ENCODE data around the gene SLC25A45.

DNA sequence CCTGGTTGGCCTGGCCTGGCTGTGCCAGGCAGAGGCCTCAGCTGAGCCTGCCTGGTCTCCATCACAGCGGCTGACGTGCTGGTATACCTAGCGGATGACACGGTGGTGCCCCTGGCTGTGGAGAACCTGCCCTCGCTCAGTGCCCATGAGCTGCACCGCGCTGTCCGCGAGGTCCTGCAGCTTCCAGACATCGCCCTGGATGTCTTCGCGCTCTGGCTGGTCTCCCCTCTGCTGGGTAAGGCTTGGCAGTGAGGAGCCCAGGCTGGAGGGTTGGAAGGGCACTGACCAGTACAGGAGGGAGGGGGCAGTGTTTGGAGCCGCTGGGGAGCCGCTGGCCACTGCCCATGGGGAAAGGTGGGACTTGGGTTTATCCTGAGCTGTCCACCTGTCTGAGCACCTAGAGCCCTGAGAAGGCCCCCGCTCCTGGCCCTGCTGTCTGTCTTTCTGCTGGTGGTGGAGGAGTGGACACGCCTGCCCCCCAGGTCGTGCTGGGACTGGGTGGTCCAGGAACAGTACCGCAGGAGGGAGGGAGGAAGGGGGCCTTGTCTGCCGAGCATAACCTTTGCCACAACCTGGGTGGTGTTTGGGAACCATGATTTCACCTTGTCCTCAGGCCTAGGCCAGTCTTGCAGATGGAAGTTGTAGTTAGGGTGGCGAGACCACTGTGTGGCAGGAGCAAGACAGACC is 7.0 kb upstream of the SLC25A45 start:
- TF ChIP-seq, protein P1, sequence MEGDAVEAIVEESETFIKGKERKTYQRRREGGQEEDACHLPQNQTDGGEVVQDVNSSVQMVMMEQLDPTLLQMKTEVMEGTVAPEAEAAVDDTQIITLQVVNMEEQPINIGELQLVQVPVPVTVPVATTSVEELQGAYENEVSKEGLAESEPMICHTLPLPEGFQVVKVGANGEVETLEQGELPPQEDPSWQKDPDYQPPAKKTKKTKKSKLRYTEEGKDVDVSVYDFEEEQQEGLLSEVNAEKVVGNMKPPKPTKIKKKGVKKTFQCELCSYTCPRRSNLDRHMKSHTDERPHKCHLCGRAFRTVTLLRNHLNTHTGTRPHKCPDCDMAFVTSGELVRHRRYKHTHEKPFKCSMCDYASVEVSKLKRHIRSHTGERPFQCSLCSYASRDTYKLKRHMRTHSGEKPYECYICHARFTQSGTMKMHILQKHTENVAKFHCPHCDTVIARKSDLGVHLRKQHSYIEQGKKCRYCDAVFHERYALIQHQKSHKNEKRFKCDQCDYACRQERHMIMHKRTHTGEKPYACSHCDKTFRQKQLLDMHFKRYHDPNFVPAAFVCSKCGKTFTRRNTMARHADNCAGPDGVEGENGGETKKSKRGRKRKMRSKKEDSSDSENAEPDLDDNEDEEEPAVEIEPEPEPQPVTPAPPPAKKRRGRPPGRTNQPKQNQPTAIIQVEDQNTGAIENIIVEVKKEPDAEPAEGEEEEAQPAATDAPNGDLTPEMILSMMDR (optimal IDR thresholded peaks at IDR 0.05 in 1 of 3, IDR thresholded peaks at IDR 0.05 in 1 of 3, conservative IDR thresholded peaks at IDR 0.05 in 1 of 3; ENCODE audit: extremely low read depth in 1 of 3, insufficient read depth in 2 of 3, low read length in 3 of 3): no peak
- no peak for TF ChIP-seq EZH2 (IDR thresholded peaks at IDR 0.05; ENCODE audit: low read length)

Measured in keratinocyte (primary cell).